Measurements from ENCODE around the gene DSCAM. TPM values are rescaled to one million over a fixed set of nuclear protein-coding genes. Genes with fewer than 3 reads are reported as not detected.

DSCAM gene
- total RNA-seq, 1 donor from 2014 or later: not detected

DNA sequence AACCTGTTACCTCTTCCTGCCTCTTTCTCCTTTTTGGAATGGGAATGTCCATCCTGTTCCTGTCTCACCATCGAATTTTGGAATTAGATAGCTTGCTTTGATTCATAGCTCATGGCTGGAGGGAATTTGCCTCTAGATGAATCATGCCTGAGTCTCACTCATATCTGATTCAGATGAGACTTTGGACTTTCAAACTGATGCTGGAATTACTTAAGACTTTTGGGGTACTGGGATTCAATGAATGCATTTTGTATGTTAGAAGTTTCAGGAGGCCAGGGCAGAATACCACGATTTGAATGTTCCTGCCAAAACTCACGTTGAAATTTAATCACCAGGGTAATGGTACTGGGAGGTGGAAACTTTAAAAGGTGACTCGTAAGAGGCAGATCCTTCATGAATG lies 132.4 kb downstream of the DSCAM start:
- DNase-seq (ENCODE audit: extremely low read depth, low read depth, low spot score): no peak

DNA sequence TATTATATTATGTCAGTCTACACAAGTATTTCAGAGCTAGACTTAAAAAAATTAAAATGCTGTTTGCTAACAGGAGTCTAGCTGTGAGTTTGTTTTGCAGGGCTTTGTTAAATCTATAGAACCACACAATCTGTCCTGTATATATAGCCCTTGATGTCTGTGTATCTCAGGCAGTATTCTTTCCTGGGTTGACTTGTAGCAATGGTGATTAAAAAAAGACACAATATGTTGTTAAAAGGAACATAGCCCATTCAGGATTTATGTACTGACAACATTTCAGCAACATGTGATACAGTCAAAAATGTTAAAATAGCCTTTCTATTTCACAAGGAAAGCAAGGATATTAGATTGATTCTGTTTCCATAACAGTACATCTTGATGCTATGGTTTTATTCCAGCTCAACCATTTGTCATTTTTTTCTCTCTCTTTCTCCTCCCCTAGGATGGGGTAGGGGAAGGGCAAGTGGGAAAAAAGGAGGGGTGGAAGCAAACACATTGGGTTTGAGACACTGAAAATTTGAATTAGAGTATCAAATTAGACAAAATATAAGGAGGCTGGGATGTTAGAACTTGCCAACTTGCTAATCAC lies 139.2 kb downstream of the DSCAM start:
- DNase-seq (ENCODE audit: extremely low read depth, low read depth, low spot score): no peak

DNA sequence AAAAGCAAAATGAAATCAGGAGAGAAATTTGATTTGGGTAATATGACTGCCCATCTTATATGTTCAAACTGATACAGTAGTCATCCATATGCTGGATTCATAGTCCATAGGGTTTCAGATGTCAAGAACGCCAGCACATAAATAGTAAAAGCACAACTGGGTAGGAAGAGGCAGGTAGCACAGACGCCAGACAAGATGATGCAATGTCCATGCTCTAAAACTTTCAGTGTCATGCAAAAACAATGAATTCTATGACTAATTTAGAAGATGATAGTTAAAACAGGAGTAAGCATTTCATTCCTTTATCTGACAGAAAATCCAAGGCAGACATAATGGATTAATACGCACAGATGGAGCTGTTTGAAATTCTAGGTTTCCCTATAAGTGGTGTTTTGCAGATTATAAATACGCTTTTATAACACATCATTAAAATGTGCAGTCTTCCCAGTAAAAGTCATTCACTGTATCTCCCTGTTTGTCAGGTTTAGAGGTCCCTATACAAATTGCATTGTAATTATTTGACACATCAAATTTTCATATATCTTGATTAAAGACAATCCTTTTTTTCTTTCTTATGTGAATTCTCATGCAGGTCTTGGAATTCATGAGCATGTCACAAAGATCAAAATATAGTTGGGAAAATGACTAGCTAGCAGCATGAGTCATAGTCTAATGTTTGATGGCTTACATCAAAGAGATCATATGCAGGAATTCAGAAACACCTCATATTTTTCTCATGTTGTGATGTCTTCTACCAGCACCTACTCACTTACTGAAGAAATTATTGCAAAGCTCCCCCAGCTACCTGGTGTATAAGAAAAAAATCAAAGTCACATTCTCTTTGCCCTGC lies 139.9 kb downstream of the DSCAM start:
- no peak for DNase-seq (ENCODE audit: extremely low read depth, low read depth, low spot score)

DNA sequence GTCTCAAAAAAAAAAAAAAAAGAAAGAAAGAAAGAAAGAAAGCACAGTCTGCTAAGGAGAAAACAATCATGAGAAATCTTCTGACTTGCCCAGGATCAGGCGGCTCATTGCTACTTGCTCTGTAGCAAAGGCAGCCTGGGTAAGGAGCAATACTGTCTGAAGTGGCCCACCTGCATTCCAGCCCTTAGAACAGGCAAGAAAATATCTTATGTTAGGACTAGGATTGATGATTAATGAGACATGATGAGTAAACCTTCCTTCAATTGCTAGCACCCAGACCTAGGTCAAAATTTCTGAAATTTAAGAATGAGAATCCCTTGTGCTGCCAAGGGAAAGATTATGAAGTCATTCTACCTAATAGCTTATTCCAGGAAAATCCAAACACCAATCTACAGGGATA lies 140.8 kb downstream of the DSCAM start:
- no peak for DNase-seq (ENCODE audit: extremely low read depth, low read depth, low spot score)

DNA sequence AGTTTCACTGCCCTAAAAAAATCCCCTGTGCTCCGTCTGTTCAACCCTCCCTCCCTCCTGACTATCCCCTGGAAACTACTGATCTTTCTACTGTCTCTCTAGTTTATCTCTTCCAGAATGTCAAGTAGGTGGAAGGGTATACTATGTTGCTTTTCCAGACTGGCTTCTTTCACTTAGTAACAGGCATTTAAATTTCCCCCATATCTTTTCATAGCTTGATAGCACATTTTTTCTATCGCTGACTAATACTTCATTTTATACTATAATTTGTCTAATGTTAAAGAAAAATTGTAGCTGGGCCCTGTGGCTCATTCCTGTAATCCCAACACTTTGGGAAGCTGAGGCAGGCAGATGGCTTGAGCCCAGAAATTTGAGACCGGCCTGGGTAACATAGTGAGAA lies 142.8 kb downstream of the DSCAM start:
- no peak for DNase-seq (ENCODE audit: extremely low read depth, low read depth, low spot score)

DNA sequence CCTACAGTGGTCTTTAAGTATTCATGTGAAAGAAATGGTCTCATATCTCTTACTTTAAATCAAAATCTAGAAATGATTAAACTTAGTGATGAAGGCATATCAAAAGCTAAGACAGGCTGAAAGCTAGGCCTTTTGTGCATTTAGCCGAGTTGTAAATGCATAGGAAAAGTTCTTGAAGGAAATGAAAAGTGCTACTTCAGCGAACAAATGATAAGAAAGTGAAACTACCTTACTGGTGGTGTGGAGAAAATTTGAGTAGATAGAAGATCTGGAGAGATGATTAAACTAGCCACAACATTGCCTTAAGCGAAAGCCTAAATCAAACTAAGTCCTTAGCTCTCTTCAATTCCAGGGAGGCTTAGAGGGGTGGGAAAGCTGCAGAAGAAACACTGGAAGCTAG lies 147.6 kb downstream of the DSCAM start:
- DNase-seq (ENCODE audit: extremely low read depth, low read depth, low spot score): no peak

DNA sequence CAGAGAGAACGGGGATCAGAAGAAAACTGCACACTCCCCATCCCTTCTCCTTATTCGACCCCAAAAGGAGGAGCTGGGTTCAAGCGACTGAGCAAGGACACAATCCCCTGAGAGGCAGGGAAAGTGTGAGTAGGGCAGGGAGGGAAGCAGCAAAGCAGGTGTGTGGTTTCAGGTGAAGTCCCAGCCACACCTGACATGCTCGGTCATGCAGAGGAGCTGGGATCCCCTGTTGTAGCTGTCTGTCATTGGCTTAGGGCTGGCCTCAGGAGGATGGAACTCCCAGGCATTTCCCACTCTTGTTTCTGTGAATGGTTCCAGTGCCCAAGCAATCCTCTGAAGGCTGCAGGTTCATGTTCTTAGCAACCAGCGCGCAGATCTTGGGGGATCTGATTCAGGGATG lies 150.7 kb downstream of the DSCAM start:
- DNase-seq (ENCODE audit: extremely low read depth, low read depth, low spot score): no peak

DNA sequence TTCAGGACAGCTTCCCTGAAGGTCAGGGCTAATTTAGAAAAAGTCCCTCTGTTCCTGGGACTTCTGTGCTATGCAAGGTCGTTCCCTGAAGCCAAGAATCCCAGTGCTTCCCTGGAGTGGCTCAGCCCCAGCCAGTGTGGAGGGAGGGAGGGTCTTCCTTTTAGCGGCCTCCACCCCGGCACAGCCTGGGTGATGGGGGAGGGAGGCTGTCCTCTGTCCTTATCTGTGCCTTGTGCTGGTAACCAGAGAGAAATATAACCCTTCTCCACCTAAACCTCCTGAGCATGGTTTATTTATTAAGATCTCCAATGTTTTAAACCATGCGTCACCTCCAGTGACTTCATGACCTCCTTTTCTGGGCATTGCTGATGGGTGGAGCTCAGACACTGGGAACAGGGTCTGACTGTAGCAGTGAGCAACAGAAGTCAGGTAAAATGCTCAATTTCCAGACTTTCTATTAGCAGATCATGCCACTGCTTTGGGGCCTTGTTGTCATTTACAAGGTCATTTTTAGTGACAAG lies 157.1 kb downstream of the DSCAM start:
- DNase-seq (ENCODE audit: extremely low read depth, low read depth, low spot score): no peak

DNA sequence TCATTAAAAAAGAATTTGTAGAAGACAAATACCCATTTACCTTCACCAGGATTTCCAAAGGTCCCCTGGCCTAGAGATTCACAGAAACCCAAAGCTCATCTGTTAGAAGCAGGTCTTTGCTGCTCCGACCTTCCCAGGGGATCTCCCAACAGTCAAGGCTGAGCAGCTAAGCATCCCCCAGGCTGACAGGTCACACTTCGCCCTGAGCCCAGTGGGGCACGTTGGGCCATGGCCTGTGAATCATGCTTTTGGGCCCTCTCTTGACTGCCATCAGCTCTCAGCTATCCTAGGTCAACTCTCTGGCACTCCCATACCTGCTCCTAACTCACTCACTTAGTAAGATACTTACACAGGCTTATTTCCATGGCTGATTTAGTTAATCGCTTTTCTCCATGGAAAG lies 157.7 kb downstream of the DSCAM start:
- DNase-seq (ENCODE audit: extremely low read depth, low read depth, low spot score): no peak

DNA sequence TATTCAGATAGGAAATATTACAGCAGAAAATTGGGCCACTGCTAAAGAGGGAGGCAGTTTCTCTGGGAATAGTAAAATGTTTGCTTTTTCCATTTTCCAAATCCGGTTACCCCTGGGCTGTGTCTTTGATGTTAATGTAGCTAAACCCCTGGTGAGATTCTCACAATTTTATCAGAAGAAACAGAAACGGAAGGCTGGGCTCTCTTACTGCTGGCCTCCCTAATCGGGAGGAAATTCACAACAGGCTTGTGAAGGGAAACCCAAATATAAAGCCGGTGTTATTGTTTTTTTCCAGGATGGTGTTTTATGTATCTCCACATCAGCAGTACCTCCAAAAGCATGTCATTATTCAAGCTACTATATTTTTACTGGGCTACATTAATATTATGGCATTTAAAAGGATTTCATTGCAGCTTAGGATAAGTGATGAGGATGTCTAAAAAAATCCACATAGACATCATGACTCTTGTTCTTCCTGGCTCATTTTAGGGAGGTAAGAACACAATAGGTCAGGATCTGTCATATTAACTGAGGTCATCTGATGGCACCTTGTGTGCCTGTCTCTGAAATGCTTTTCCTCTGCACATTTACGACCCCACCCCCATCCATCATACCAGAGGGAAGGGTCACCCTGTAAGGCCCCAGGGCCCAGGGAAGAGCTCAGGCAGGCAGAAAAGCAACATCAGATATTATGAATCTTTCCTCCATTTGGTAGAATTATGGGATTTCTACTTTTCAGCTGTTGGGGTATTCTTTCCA lies 158.7 kb downstream of the DSCAM start:
- no peak for DNase-seq (ENCODE audit: extremely low read depth, low read depth, low spot score)

DNA sequence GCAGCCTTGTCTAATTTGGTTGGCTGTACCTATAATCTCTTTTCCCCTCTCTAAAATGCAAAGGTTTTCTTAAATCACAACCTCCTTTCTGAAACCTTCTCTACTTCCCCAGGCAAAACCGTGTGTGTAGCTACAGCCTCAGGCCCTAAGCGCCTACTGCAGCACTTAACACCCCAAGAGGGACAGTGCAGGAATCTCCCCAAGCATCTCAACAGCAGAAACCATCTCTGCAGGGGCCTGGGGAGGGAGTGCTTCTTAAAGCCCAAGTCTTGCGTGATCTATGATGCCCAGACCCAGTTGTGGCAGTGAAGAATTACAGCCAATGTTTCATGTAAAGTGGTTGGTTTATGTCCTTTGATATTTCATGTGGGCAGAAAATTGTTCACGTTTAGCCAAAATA lies 159.3 kb downstream of the DSCAM start:
- no peak for DNase-seq (ENCODE audit: extremely low read depth, low read depth, low spot score)

DNA sequence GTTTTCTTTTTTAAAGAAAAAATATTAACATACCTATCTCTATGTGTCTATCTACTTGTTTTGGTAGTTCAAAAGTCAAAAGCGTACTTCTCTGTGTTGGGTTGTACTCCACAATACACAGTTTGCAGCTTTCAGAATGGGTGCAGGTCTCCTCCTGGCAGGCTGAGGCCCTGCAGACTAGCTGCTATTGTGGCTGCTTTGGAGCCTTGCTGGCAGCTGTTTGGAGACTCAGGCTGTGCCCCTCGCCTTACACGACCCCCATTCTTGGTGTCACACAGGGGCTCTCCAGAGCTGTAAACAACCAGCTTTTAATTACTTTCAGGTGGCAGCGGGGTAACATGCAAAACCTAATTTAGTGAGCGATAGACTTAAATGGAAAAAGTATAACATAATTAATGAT lies 160.4 kb downstream of the DSCAM start:
- no peak for DNase-seq (ENCODE audit: extremely low read depth, low read depth, low spot score)

DNA sequence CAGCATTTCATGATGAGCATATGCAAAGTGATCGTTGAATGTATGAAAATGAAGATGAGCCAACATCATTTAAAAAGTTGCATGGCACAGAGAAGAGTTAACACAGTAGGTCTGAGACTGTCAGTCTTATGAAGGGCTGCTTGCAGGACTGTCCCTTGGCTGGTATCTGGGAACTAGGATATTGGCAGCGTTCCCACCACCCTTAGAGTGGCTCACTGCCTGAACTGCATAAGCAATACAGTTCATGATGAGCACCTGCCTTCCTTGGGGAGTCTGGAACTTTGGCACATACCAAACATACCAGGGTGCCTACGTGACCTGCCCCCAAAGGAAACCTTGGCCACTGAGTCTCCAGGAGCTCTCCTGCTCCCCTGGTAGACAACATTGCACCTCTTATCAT lies 161.8 kb downstream of the DSCAM start:
- DNase-seq (ENCODE audit: extremely low read depth, low read depth, low spot score): no peak

DNA sequence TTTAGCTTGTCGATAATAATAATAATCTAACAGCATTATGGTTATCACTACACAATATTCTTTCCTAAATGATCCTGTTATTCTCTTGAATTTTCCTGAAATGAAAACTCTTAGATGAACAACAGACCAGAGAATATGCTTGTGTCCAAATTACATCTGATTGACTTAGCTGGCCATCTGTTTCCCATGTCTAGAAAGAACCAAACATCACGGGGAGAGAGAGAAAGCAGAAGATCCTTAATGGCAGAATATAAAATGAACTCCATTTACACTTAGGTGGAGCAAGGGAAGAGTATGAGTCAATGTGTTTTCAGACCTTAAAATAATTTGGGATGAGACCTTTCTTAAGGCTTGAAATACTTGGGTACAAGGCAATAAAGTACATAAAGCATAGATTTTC lies 162.2 kb downstream of the DSCAM start:
- DNase-seq (ENCODE audit: extremely low read depth, low read depth, low spot score): no peak

DNA sequence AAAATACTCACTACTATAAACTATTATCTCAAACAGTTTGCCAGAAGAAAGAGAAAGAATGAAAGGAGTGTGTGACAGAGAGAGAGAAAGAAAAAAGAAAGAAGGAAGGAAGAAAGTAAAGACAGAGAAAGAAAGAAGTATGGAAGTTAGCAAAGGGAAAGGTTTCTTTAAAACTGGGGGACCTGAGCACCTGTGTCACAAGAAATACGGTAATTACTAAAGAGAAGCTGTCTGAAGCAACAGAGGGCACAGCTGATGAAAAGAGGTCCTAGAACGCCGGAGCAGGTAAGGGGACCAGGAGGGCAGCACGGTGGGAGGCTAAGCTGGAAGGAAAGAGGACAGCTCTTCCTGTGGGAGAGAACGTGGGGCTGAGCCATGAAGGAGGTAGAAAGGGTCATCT lies 163.6 kb downstream of the DSCAM start:
- no peak for DNase-seq (ENCODE audit: extremely low read depth, low read depth, low spot score)

DNA sequence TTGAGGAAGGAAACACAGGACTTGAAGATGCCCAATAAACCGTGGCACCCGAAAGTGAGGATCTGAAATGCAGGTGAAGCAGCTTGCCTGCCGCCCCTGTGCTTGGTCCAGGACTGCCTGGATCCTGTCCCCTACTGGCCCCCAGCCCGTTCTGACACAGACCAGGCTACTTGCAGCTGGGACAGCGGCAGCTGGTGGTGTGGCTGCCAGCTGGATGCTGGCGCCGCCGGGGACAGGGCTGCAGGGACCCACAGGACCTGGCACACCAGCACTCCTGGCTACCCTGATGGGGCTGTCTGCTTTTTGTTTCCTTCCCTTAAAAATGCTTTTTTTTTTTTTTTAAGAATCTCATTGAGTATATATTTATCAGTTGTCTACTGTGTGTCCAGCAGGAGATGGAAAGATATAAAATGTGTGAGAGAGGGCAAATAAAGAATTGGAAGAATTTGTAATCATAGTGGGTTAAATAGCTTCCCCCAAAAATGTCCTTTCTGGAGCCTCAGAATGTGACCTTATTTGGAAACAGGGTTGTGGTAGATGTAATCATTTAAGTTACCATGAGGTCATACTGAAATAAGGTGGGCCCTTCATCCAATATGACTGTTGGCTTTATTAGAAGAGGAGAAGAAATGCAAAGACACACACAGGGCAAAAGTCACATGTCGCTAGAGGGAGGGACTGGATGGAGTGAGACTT lies 165.6 kb downstream of the DSCAM start:
- no peak for DNase-seq (ENCODE audit: extremely low read depth, low read depth, low spot score)

DNA sequence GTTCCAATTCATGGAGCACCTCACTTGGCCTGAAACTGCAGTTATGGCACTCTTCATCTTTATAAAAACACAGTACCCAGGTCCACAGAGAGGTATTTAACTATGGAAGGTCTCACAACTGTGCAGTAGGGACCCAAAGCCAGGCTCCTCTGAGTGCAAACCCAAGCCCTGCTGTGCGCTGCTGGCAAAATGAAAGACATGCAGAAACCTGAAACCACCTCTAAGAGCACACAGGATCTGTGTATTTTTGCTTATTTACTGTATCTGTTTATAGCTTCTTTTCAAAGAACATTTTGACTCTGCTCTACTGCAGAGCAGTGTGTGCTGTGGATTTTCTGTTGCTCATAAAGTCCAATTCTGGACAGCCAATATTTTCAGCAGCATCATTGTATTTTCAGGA lies 166.6 kb downstream of the DSCAM start:
- no peak for DNase-seq (ENCODE audit: extremely low read depth, low read depth, low spot score)

DNA sequence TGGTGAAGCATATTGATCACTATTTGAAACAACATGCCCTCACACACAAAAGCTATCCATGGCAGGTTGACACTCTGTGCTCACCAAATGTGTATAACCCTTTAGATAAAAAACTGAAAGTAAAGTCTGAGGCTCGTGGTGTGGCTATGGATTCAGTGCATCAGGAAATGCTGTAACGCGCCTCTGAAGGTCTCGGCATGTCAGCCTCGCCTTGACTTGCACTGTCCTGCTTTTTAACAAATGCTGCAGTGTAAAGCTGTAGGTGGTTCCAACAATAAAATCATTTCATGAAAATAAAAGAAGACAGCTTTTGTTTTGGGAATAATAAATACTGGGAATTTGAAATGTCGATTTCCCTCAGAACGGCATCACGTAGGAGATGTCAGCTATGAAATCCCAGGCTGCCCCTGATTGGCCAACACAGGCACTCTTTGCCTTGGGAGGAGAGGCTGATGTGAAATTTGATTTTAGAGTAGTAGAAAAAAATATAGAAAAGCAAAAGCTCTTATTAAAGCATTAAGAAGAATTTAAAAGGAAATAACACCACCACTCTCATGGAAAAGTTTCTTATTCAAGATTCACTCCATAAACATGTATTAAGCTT lies 168.2 kb downstream of the DSCAM start:
- DNase-seq (ENCODE audit: extremely low read depth, low read depth, low spot score): no peak

DNA sequence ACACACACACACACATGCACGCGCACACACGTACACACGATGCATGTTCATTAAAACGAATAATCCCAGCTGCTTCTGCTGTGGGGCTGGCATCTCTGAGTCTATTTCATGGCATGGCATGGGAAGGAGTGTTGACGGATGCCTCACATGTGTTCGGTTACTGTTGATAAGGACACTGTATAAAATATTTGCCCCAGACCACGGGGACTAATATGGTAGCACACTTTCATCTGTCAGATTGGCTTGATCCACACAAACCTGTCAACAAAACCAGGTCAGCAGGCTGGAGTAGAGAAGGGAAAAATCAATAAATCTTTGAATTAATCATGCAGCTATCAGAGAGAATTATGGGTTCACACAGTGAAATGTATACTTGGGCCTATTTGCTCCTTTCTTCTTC lies 171.9 kb downstream of the DSCAM start:
- DNase-seq (ENCODE audit: extremely low read depth, low read depth, low spot score): no peak

DNA sequence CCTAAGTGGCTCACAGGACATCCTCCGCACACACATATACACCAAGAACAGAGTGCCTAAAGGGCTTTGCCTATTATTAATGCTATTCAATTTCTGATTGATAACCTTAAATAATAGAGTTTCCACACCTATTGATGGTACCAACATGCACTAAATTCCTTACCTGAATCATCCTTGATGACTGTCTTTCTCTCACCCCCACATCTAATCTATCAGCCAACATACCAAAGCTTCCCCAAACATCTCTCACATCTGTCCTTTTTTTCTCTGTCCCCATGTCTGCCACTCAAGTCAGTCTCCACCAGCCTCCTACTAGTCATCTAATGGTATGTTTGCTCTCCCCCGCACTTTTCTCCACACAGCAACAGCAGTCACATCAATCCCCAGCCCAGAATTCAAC lies 174.4 kb downstream of the DSCAM start:
- no peak for DNase-seq (ENCODE audit: extremely low read depth, low read depth, low spot score)

DNA sequence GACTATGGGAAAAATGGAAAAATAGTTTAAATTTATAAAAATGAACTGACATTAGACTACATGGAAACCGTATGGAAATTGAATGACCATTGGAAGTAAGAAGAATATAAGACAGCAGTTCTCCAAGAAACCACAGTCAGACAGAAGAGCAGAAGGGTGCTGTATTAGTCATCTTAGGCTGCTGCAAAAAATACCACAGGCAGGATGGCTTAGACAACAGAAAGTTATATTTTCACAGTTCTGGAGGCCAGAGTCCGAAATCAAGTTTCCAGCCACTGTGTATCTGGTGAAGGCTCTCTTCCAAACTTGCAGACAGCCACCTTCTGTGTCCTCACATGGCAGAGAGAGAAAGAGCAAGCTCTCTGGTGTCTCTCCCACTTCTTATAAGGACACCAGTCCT lies 175.2 kb downstream of the DSCAM start:
- no peak for DNase-seq (ENCODE audit: extremely low read depth, low read depth, low spot score)
